A673 (cell line): ENCODE results near the gene INSR. TPM values are rescaled to one million over a fixed set of nuclear protein-coding genes. Genes with fewer than 3 reads are reported as not detected.

Experiments used
- BruUV-seq: library from RNA; stranded (reverse); fragments of 400-500 nt; replicated peaks from 2 replicates; lab custom pipeline; 2021; lab: Mats Ljungman, UMichigan
- CTCF ChIA-PET: fragments of 300-600 bp; sonication (Branson Sonifier 250); formaldehyde crosslinking; loops from one replicate; lab custom pipeline; 2022; ENCODE audit warnings: antibody characterized with exemption; lab: Charles Lee
- POLR2A ChIA-PET: fragments of 300-600 bp; sonication (Branson Sonifier 250); formaldehyde crosslinking; loops from one replicate; lab custom pipeline; 2022; ENCODE audit warnings: antibody characterized with exemption; ENCODE audit not compliant: low non-redundant PET; lab: Charles Lee
- DNase-seq: peaks from one replicate; pipeline ENCODE4 v3.0.0-alpha.2; 2015; ENCODE audit warnings: low spot score
- H3K27ac ChIP-seq: fragments of 200-600 bp; sonication (generic); 2 replicates; pipeline ENCODE4 v1.5.1; 2016; ENCODE audit warnings: mixed run types, low read depth, mild to moderate bottlenecking, mixed read lengths, antibody characterized with exemption, low read length; ENCODE audit not compliant: poor library complexity, severe bottlenecking
- H3K27me3 ChIP-seq: fragments of 200-600 bp; sonication (generic); replicated peaks from 2 replicates; pipeline ENCODE4 v1.6.1; 2017; ENCODE audit warnings: mixed run types, low read depth, mild to moderate bottlenecking, mixed read lengths, antibody characterized with exemption, low read length; ENCODE audit not compliant: insufficient read depth, poor library complexity
- H3K36me3 ChIP-seq: fragments of 200-600 bp; sonication (generic); 2 replicates; pipeline ENCODE4 v1.6.1; 2016; ENCODE audit warnings: mixed run types, mild to moderate bottlenecking, mixed read lengths, antibody characterized with exemption, low read length; ENCODE audit not compliant: insufficient read depth, poor library complexity, severe bottlenecking
- H3K4me1 ChIP-seq: fragments of 200-600 bp; sonication (generic); 2 replicates; pipeline ENCODE4 v1.6.1; 2017; ENCODE audit warnings: mixed run types, mild to moderate bottlenecking, mixed read lengths, antibody characterized with exemption, low read length; ENCODE audit not compliant: insufficient read depth, poor library complexity, severe bottlenecking
- H3K4me3 ChIP-seq: fragments of 200-600 bp; sonication (generic); 2 replicates; pipeline ENCODE4 v1.5.1; 2016; ENCODE audit warnings: low read depth, mixed run types, mild to moderate bottlenecking, mixed read lengths, low read length; ENCODE audit not compliant: poor library complexity, severe bottlenecking
- H3K9me3 ChIP-seq: fragments of 200-600 bp; sonication (generic); 2 replicates; pipeline ENCODE4 v1.6.1; 2016; ENCODE audit warnings: mixed run types, low read depth, mild to moderate bottlenecking, mixed read lengths, antibody characterized with exemption, low read length; ENCODE audit not compliant: poor library complexity, severe bottlenecking
- CTCF ChIP-seq: fragments of 300-800, 200-600 bp; sonication (generic); conservative IDR thresholded peaks from 2 replicates; pipeline ENCODE4 v1.5.1; 2017; ENCODE audit warnings: low read depth, mild to moderate bottlenecking, antibody characterized with exemption, low read length, moderate library complexity, mixed read lengths
- EZH2 ChIP-seq: fragments of 200-600 bp; sonication (generic); IDR thresholded peaks from 2 replicates; pipeline ENCODE4 v1.6.1; 2017; ENCODE audit warnings: borderline replicate concordance, low read depth, mild to moderate bottlenecking, mixed read lengths, antibody characterized with exemption, low read length; ENCODE audit not compliant: poor library complexity, severe bottlenecking
- intact Hi-C: fragments of 100-400 bp; cut with micrococcal nuclease; formaldehyde crosslinking; loops from one replicate; pipeline ENCODE4 v1.10.0; 2022; ENCODE audit not compliant: unreplicated experiment
- total RNA-seq: library from RNA; stranded (reverse); gene quantifications from 2 replicates; pipeline ENCODE4 v1.2.3, GENCODE V29; 2021

Gene INSR
- total RNA-seq, 1 experiment from 2014 or later = 12.9 TPM

- Histone ChIP-seq H3K27ac (no peak overlapping the region), H3K4me1 (no peaks in the 10 kb centered on the region), H3K4me3 (no peak overlapping the region), H3K36me3 (no peaks in the 10 kb centered on the region), H3K27me3 (no peaks in the 10 kb centered on the region), H3K9me3 (no peaks in the 10 kb centered on the region)
- intact Hi-C loops = no loop called here
- ChIA-PET CTCF (interaction anchor here (0.6 kb wide), 1 partner anchor 228 kb away, joined by 5 read pairs; no protein-coding TSS in a partner anchor), POLR2A (no interaction called here)
- BruUV-seq = no TSS peak
- TF ChIP-seq EZH2 (no peak), CTCF (no peak)
- DNase-seq = no peak
Observed at GRCh38 chr19:7333198-7334118, 39.2 kb upstream of the INSR start.

GRCh38 chr19:7331446-7331845, 37.2 kb upstream of the INSR start:
- no peak overlapping the region for H3K4me3 ChIP-seq
- no TSS peak for BruUV-seq
- no peaks in the 10 kb centered on the region for H3K27me3 ChIP-seq
- TF ChIP-seq CTCF = no peak
- TF ChIP-seq EZH2 = no peak
- intact Hi-C loops = no loop called here
- H3K4me1 ChIP-seq = no peaks in the 10 kb centered on the region
- POLR2A ChIA-PET = no interaction called here
- no peaks in the 10 kb centered on the region for H3K9me3 ChIP-seq
- CTCF ChIA-PET = no interaction called here
- no peak for DNase-seq
- no peaks in the 10 kb centered on the region for H3K36me3 ChIP-seq
- H3K27ac ChIP-seq = no peak overlapping the region

GRCh38 chr19:7328647-7329046, 34.4 kb upstream of the INSR start:
- no peak for DNase-seq
- Histone ChIP-seq H3K4me3 (no peak overlapping the region), H3K27ac (no peak overlapping the region), H3K27me3 (no peaks in the 10 kb centered on the region), H3K4me1 (no peaks in the 10 kb centered on the region), H3K36me3 (no peaks in the 10 kb centered on the region), H3K9me3 (no peaks in the 10 kb centered on the region)
- intact Hi-C loops = no loop called here
- CTCF ChIA-PET = no interaction called here
- POLR2A ChIA-PET = no interaction called here
- TF ChIP-seq CTCF = no peak
- no TSS peak for BruUV-seq
